Globus pallidus (tissue), 1 donor: Measurements from ENCODE around the gene GRHL1.

Experiments used
- DNase-seq: peaks from one replicate; pipeline ENCODE4 v3.0.0-alpha.2; 2015; ENCODE audit warnings: low spot score

The GRHL1 gene

DNA sequence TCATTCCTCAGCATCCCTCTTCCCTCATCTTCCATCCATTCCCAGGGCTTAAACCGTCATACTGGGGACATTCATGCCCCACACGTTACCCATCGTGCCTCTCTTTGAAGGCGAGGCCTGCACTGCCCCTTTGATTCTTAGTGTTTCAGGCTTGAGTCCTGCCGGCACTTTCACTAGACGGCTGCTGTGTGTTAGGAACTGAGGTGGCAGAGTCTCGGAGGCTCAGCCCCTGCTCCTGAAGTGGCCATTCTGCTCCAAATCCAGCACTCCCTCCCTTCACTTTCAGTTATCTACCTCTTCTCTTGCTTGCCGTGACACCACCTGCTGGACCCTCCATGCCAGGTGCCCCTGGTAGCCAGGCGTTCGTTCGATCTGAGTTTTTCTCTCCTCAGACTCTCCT is 43.0 kb downstream of the GRHL1 start:
- DNase-seq: no peak

DNA sequence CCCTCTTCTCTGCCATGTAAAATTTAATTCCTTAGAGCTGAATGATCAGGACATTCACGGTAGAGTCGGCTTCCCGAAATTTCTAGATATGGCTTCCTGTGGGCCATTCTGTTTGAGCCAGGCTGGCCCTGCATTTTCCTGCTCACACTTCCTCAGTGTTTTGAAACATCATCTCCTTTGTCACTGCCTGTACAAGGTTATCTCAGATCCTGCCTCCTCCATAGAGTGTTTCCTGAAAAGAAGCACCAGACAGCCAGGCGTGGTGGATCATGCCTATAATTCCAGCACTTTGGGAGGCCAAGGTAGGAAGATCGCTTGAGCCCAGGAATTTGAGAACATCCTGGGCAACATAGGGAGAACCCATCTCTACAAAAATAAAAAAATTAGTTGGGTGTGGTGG is 43.6 kb downstream of the GRHL1 start:
- DNase-seq: no peak

DNA sequence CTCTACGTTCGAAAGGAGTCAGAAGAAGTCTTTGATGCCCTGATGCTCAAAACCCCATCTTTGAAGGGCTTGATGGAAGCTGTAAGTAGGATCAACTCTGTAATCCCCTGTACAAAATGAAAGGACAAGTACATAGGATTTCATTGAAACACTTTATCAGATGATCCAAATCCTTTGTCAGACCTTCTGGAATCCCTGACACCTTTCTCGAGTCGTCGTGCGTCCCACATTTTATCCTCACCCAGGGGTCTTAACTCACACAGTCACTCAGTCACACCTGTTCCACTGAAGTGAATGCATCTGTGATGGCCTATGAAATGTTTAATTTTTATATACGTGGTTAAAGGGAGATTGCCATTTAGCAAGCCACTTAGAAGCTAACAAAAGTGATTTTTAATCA is 44.8 kb downstream of the GRHL1 start:
- DNase-seq: no peak

DNA sequence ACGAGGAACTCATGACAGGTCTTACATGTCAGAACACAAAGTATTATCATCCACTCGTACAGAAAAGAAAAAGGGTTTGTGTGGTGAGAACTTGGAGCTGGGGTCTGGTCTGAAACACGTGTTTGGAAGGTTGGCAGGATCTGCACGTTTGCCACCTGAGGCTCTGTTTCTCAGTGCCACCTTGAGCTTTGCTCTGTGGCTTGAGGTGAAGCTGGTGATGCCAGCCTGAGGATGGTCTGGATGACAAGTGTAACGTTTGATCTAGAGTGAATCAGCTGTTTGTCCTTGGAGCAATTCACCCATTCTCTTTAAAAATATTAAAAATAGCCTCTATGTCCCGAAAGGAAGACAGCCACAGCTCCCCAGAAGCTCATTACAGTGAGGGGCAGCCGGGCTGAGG is 46.4 kb downstream of the GRHL1 start:
- no peak for DNase-seq

DNA sequence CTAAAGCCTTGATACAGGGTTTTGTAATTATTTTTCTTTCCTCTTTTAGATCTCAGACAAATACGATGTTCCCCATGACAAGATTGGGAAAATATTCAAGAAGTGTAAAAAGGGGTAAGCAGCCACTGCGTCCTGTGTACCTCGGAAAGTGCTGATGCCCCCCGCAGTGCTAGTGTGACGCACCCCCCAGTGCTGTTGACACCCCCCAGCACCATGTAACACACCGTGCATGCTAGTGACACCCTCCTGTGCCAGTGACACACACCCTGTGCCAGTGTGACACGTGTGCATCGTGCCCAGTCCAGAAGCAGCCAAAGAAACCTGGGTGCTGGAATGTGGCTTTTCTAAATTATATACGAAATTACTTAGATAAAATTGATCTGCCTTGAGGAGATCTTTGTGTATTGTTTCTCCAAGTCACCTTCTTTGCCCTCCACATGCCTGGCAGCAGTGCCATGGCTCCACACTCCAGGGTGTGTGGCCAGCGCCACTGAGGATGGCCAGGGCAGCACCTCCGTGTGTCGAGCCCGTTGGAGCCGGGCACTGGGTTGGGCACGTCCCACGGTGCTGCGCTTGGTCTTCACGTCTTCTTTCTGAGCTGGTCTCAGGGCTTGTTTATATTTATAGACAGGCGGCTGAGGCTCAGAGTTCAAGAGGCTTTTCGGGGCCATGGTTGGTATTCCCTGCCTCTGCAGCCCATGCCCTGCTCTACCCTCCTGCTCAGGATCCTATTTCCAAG is 47.6 kb downstream of the GRHL1 start:
- no peak for DNase-seq

DNA sequence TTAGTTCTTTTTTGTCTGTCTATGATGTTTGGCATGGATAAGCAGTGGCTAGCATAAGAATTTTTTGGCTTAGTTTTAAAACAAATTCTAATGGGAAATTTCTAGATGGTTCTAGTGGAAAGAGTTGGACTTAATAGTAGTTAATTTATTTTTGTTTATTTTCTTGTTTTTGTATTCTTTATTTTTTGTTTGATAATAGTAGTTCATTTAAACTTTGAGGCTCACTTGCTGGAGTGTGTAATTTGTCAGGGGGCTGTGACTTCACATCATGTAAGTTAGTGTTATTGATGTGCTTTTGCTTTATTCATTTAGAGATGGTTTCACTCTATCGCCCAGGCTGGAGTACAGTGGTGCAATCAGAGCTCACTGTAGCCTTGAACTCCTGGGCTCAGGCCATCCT is 48.2 kb downstream of the GRHL1 start:
- no peak for DNase-seq

DNA sequence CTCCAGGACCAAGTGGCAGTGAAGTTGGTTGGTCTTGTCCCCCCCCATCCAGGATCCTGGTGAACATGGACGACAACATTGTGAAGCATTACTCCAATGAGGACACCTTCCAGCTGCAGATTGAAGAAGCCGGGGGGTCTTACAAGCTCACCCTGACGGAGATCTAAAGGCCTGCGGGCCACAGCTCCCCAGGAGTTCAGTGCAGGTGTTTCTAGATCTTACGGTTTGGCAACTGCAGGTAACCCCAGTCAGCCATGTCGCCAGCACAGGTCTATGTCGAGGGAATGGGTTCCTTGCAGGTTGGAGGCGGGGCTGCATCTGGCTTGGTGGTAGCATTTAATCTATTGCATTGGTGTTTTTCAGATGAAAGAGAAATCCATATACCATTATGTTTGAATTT is 49.0 kb downstream of the GRHL1 start:
- no peak for DNase-seq

DNA sequence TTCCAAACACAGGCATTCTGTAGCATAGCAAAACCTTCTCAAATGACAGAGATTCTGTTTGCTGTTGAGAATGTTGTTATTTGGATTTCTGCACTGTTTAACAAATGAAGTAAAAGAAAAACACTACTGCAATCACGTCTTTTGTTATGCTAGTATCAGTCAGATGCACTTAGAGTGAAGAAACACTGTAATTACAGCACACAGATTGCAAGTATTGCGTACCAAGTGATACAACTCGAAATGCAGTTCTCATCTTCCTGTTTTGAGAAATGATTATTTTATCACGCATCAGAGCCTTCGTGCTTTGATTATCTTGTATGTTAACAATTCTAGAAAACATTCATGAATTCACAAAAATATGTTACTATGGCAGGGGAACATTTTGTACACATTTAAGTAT is 50.1 kb downstream of the GRHL1 start:
- DNase-seq: no peak

DNA sequence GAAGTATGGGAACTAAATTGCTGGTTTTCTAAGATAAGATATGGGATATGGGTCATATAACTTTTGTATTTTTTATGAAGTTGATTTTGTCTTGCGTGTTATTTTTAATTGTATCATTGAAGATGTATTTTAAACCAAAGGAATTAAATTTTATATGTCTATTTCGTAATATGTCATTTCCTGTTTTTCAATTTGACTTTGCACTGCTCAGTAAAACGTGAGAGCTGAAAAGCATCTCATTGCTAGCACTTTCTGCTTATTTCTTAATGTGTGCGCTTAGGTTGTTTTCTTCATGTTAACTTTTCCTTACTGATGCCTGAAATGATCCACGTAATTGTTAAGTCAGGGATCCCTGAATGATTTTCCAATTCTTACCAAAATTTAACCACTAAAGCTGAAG is 50.6 kb downstream of the GRHL1 start:
- no peak for DNase-seq

DNA sequence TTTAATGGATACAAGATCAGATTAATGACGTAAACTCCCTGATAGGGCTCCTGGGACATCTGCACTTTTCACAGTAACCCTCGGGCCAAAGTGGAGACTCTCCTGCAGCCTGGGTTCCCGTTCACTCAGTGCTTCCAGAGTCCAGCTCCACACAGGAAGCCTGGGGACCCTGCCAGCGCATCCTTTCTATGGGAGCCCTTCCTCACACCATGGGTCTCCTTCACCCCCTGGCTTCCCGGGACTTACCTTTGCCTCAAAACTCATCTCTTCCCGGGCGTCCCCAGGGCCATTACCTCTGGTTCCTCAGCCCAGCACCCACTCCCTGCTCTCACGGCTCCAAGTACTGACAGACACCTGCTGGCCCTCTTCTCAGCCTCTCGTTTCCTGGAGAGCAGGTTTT is 51.2 kb downstream of the GRHL1 start:
- DNase-seq: no peak

DNA sequence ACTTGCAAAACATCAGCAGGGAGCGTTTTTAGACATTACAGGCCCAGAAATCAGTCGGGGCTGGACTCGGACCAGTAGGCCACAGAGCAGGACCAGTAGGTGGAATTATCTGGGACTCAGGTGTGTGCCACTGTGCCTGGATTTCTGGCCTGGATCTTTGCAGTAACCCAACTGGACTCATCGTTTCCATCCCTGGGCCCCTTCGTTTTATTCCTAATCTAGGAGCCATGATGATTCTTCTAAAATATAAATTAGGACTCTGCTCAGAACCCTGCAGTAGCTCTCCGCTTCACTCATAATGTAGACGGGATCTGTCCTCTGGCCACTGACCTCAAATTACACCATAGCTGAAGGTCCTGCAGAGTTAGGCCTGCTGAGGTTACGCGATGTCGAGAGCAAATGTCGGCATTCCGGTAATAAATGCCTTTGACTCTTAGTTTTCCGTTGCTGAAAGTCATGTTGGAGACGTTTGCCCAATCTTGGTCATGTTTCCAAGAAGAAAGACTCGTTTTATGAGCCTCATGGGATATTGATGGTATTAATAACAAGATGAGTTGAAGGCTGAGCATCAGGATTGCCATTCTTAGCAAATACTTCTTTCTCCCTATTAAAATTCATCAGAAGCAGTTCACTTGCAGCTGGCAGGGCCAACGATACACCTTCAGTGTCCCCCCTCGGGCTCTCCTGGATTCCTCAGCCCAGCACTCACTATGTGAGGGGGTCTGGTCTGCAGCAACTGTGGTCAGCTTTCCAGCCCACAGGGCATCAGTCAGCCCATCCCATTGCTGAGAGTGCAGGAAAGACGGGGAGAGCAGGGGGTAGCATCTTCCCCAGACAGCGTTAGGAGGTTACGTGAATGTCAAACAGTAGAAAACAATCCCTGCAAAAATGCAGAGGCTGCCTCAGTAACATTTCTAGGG is 52.0 kb downstream of the GRHL1 start:
- no peak for DNase-seq

DNA sequence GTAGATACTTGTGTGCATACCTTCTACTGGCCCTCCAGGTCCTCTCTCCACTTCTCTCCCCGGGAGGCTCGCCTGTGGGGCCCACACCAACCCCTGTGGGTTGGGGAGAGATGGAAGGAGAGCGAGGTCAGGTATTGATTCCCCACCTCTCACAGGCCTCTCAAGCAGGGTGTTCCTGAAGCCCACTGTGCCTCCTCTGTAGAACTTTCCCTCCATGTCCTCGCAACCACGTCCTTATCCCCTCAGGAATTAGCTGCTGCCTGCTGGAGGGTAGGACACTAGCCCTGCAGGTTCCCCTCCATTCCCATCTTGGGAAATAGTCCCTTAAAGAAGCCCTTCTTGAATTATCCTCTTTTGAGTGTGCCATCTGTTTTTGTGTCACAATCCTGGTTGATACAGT is 52.9 kb downstream of the GRHL1 start:
- no peak for DNase-seq

DNA sequence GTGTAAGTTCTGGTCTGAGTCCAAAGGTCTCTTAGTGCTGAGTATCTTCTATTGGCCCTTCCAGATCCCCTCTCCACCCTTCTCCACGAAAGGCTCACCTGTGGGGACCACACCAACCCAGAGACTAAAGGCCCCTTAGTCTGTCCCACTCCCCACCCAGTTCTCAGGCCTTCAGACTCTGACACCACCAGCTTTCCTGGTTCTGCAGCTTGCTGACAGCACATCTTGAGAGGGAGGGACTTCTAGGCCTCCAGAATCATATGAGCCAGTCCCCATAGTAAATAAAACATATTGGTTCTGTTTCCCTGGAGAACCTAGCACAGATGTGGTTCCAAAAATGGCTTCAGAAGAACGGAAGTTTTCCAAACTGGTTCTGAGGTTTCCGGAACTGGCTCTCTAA is 53.3 kb downstream of the GRHL1 start:
- no peak for DNase-seq

DNA sequence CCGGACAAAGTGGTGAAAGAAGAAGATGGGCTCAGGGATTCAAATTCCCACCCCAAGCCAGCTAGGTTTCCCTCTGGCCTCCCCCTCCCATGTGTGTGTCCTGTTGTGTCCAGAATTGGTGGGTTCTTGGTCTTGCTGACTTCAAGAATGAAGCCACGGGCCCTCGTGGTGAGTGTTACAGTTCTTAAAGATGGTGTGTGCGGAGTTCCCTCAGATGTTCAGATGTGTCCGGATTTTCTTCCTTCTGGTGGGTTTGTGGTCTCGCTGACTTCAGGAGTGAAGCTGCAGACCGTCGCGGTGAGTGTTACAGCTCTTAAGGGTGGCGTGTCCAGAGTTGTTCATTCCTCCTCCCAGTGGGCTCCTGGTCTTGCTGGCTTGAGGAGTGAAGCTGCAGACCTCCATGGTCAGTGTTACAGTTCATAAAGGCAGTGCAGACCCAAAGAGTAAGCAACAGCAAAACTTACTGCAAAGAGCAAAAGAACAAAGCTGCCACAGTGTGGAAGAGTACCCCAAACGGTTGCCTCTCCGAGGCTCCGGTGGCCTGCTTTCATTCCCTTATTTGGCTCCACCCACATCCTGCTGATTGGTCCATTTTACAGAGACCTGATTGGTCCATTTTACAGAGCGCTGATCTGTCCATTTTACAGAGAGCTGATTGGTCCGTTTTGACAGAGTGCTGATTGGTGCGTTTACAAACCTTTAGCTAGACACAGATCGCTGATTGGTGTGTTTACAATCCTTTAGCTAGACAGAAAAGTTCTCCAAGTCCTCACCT is 54.2 kb downstream of the GRHL1 start:
- DNase-seq: no peak

DNA sequence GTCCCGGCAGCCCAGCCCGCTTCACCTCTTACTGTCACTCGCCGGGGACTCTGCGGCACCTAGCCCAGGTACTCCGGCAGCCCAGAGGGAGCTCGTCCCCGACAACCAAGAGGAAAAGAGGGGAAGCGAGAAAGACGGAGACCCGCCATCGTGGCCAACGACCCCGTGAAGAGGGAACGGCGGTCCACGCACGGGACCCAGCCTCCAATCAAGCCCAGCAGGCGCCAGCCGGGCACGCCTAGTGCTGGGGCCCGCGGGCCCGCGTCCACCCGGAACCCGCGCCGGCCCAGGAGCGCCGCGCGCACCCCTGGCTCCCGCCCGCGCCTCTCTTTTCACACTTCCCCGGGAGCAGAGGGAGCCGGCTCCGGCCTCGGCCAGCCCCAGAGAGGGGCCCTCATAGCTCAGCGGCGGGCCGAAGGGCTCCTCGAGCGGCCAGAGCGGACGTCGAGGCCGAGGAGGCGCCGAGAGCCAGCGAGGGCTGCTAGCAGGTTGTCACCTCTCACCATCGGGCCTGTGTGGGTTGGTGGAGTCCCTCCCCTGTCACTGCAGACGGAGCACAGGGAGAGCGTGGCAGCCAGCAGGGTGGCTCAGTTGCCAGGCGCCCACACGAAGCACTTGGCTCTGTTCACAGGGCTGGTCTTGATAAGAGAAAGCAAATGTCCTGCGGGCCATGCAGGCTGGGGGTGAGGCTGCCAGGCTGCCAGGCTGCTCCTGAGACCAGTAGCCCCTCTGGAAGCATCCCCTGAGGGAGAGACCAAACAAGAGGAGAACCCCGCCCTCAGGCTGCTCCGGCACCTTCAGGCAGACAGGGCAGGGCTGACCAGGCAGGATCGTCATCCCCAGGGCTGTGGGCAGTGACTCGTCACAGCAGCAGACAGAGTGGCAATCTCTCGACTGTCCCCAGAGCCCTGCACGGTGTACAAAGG is 55.0 kb downstream of the GRHL1 start:
- DNase-seq: no peak

DNA sequence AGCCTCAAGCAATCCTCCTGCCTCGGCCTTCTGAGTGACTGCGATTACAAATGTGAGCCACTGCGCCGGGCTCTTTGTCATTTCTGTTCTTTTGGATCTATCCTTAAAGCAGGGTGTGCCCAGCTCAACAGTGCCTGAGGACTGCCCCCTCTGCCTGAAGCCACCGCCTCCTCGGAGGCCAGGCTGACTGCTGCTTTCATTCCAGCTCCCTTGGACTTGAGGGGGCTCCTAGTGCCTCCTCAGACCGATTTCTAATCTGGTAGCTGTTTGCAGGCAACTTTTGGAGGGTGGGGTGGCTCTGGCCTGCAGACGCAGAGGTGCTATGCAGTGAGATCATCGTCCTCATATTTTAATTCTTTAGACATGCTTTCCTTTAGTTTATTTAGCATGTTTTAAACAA is 55.9 kb downstream of the GRHL1 start:
- DNase-seq: no peak

DNA sequence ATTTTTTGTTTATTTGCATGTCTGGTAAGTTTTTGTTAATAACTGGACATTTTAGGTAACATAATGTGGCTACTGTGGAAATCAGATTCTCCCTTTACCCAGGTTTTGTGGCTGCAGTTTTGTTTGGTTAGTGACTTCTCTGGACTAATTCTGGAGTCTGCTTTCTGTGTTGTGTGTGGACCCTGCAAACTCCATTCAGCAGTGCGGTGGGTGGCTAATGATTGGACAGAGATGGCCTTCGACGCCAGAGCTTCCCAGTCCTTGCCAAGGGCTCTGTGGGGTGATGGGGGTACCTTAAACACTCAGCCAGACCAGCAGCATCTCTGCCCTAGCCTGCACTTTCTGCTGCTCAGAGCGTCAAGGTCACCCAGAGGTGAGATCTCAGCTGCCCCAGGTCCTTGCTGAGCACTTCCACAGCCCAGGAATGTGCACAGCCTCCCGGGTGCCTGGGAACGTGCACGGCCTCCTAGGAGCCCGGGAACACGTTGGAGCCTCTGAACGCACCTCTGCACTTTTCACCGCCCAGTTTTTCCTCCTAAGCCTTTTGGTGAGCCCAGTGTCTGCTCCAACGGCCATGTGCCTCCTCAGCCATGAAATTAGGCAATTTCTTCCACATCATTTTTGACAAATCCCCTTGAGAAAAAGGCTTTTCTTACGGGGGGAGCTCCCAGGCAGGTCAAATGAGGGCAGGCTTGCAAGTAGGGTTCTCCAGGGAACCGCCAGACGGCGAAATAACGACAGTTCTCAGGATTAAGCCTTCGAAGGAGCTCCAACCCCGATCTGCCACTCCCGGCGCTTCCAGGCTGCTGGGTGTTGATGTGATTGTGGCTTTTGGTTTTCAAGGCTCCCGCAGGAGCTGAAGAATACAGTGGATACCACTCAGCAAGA is 56.7 kb downstream of the GRHL1 start:
- no peak for DNase-seq

DNA sequence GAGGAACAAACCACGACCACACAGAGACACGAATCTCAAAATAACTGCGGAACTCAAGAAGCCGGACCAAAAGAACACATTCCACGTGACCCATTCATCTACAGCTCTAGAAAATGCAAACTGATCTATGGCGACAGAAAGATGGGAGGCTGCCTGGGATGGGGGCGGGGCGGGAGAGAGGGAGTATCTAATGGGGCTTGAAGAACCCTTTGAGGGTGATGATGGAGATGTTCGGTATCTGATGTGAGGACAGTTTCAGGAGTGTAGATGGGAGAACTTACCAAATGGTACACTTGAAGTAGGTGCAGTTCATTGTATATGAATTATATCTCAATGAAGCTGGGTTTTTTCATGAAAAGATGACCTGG is 57.3 kb downstream of the GRHL1 start:
- no peak for DNase-seq

DNA sequence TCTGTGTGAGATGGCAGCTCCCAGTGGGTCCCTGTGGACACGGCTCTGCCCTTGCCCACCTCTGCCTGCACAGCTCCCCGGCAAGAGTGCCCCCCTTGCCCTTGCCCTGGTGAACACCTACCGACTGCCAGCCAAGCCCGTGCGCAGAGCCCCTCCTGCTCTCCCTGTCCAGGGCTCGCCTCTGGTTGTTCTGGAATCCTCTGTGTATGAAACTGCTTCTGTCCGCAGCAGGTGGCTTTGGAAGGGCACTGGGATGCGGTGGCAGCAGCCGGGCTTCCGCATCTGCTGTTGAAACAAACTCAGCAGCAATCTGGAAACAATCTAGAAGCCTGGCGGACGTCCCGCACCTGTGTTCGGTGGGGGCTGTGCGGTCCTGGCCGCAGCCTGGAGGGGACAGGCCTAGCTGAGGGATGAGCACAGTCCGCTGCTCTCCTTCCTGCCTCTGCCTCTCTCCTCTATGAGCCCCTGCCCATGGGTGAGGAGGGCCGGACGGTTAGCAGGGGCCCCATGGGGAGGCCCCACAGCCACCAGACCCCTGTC is 57.8 kb downstream of the GRHL1 start:
- DNase-seq: no peak
